Breast epithelium (tissue), 3 donors: ENCODE measurements around the gene TXLNG.

Source experiments
- CTCF ChIP-seq, 3 donors: fragments of 450-650 bp; IDR thresholded peaks; one replicate each; pipeline ENCODE4 v1.5.1; 2016 to 2017; ENCODE audit warnings: antibody characterized with exemption in 3 of 3, mild to moderate bottlenecking in 3 of 3, moderate library complexity in 3 of 3
- POLR2A ChIP-seq: fragments of 450-650 bp; IDR thresholded peaks from one replicate; pipeline ENCODE4 v1.6.1; 2016; ENCODE audit warnings: antibody characterized with exemption, mild to moderate bottlenecking, moderate library complexity
- POLR2AphosphoS5 ChIP-seq, 3 donors: sonication (generic); formaldehyde crosslinking; IDR thresholded peaks; one replicate each; pipeline ENCODE4 v1.6.1; 2017; ENCODE audit warnings: antibody characterized with exemption in 3 of 3

DNA sequence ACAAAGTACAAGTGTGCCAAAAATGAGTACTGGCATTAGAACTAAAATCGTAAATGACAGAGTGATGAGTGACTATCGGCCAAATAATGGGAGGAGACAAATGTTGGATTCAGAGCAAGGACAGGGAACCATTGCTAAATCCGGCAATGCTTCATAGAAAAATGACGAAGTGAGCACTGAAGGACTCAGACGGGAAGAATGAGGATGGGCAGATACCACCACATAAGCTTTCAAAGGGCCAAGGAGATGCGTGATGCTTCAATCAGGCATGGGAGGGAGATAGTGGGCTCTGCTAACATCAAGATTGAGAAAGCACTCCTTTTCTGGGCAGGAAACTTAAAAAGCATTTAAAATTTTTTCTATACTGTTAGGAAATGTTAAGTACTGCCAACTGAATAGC, 62.3 kb downstream of the TXLNG start:
- TF ChIP-seq CTCF (IDR thresholded peaks at IDR 0.05) (no peak), POLR2A (no peak), POLR2AphosphoS5 (IDR thresholded peaks at IDR 0.05) (no peak)
